ENCODE results near the gene LARGE1.

LARGE1 gene

DNA sequence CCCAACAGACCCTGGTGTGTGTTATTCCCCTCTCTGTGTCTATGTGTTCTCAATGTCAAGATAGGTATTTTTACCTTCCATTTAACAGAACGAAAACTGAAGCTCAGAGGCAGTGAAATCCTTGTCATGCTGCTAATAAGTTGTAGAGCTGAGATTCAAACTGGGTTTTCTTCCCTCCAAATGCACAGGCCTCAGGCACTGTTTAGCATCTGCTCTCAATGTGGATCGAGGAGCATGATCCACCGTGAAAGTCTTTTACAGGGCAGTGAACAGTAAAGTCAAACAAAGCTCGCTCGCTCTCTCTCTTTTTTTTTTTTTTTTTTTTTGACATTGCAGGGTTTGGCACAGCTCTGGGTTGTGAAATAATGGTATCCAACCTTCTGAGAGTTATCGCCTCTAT lies 461.1 kb downstream of the LARGE1 start:
- Histone ChIP-seq H3K27me3 (no peaks in the 10 kb centered on the region), H3K9me3 (no peaks in the 10 kb centered on the region; the same call in 1 of the 2 replicates), H3K4me1 (no peaks in the 10 kb centered on the region), H3K36me3 (no peaks in the 10 kb centered on the region), H3K4me3 (ENCODE audit: low read depth, low read length) (no peak overlapping the region)
- no peak for DNase-seq
- TF ChIP-seq, protein P1, sequence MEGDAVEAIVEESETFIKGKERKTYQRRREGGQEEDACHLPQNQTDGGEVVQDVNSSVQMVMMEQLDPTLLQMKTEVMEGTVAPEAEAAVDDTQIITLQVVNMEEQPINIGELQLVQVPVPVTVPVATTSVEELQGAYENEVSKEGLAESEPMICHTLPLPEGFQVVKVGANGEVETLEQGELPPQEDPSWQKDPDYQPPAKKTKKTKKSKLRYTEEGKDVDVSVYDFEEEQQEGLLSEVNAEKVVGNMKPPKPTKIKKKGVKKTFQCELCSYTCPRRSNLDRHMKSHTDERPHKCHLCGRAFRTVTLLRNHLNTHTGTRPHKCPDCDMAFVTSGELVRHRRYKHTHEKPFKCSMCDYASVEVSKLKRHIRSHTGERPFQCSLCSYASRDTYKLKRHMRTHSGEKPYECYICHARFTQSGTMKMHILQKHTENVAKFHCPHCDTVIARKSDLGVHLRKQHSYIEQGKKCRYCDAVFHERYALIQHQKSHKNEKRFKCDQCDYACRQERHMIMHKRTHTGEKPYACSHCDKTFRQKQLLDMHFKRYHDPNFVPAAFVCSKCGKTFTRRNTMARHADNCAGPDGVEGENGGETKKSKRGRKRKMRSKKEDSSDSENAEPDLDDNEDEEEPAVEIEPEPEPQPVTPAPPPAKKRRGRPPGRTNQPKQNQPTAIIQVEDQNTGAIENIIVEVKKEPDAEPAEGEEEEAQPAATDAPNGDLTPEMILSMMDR (IDR thresholded peaks at IDR 0.05; ENCODE audit: low read depth, low read length), result no peak

DNA sequence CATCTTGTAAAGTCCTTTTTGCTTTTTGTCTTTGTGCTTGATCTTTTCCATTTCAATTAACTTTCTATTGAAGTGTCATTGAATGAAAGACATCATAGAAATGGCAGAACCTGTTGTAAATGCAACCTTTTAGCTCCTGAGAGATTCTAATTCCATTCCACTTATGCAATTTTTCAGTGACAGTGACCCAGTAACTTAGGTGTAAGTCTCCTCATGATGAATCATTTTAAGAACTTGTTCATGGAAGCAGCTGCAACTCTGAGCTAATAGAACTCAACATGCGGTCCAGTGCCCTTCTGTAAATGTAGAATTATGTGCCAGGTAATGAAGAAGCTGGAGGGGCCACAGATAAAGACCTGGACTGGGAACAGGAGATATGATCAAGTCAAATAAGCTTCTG lies 463.8 kb downstream of the LARGE1 start:
- Histone ChIP-seq H3K4me3 (ENCODE audit: low read depth, low read length) (no peak overlapping the region), H3K36me3 (no peaks in the 10 kb centered on the region), H3K27me3 (no peaks in the 10 kb centered on the region), H3K9me3 (no peaks in the 10 kb centered on the region; the same call in 1 of the 2 replicates), H3K4me1 (no peaks in the 10 kb centered on the region)
- TF ChIP-seq, protein P1 (IDR thresholded peaks at IDR 0.05; ENCODE audit: low read depth, low read length), result no peak
- DNase-seq, result no peak

DNA sequence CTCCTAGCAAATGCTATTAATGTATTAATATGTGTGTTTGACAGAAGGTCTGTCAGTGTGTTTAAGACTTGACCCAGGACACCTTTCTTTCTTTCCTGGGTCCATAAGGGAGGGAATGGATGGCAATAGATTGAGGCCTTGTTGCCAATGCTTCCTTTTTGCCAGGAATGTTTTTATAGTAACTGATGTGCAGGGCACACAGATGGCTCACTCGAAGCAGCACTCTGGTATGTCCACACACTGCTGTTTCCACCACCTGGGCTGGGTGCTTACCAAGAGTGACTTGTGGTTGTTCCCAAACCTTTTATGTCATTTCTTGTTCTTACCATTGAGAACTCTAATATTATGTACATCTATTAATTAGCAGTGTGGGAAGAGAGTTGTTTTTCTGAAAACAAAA lies 465.2 kb downstream of the LARGE1 start:
- Histone ChIP-seq H3K4me1 (no peaks in the 10 kb centered on the region), H3K9me3 (no peaks in the 10 kb centered on the region; the same call in none of the 2 replicates), H3K4me3 (ENCODE audit: low read depth, low read length) (no peak overlapping the region), H3K27me3 (no peaks in the 10 kb centered on the region), H3K36me3 (no peaks in the 10 kb centered on the region)
- TF ChIP-seq, protein P1 (IDR thresholded peaks at IDR 0.05; ENCODE audit: low read depth, low read length), result no peak
- no peak for DNase-seq

DNA sequence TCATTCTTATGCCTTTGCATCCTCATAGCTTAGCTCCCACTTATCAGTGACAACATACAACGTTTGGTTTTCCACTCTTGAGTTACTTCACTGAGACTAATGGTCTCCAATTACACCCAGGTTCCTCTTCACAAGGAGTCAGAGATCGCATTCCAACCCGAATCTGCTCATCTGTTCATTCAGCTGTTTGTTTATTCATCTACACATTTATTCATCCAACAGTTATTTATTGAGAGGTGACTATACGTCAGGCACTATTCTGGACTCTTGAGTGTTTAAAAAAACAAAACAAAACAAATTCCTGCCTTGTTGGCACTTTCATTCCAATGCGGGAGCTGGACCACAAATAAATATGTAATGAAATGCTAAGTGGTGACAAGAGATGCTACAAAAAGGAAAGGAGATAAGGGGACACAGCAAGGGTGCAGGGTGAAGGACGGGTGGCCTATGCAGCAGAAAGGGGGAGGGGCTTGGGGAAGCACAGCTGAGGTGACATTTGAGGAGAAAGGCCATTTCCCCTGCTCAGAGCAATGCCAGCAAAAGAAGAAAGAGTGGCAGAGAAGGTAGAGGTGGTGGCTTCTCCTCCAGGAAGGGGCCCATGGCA lies 468.3 kb downstream of the LARGE1 start:
- Histone ChIP-seq H3K4me1 (no peaks in the 10 kb centered on the region), H3K9me3 (no peaks in the 10 kb centered on the region; the same call in 1 of the 2 replicates), H3K27me3 (no peaks in the 10 kb centered on the region), H3K36me3 (no peaks in the 10 kb centered on the region), H3K4me3 (ENCODE audit: low read depth, low read length) (no peak overlapping the region)
- no peak for DNase-seq
- TF ChIP-seq, protein P1 (IDR thresholded peaks at IDR 0.05; ENCODE audit: low read depth, low read length), result no peak

DNA sequence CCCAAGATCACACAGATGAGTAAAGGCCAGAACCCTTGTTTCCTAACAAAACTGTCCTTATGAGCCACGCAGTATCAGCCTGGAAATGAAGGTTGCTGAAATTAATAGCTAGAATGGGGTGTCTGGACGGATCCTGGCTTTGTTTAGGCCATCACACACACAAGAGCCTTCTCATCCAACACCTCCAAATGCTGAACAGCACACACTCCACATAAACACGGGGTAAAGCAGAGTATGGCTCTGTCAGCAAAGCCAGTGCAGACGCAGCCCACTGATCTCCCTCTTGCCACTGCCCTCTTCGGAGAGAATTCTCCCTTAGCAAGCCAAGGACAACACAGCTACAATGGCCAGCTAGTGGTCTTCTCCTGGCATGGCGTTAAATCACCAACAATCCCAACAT lies 469.5 kb downstream of the LARGE1 start:
- no peak overlapping the region for H3K4me3 ChIP-seq (ENCODE audit: low read depth, low read length)
- no peaks in the 10 kb centered on the region; the same call in 1 of the 2 replicates for H3K9me3 ChIP-seq
- H3K36me3 ChIP-seq, result no peaks in the 10 kb centered on the region
- TF ChIP-seq, protein P1 (IDR thresholded peaks at IDR 0.05; ENCODE audit: low read depth, low read length), result no peak
- H3K27me3 ChIP-seq, result no peaks in the 10 kb centered on the region
- no peak for DNase-seq
- no peaks in the 10 kb centered on the region for H3K4me1 ChIP-seq

DNA sequence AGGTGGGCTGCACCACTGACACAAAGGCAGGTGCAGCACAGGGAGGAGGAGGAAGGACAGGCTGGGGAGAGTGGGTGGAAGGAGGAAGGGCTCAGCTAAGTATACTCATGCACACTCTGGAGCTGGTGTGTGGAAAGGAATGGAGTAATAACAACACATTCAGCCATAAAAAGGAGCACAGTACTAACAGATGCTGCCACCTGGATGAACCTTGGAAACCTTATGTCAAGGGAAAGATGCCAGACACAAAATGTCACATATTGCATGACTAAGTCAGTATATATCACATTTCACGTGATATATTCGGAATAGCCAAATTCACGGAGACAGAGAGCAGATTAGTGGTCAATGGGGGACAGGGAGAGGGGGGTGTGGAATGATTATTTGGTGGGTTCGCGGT lies 472.5 kb downstream of the LARGE1 start:
- Histone ChIP-seq H3K36me3 (no peaks in the 10 kb centered on the region), H3K4me1 (no peaks in the 10 kb centered on the region), H3K9me3 (no peaks in the 10 kb centered on the region; the same call in 1 of the 2 replicates), H3K4me3 (ENCODE audit: low read depth, low read length) (no peak overlapping the region), H3K27me3 (no peaks in the 10 kb centered on the region)
- TF ChIP-seq, protein P1 (IDR thresholded peaks at IDR 0.05; ENCODE audit: low read depth, low read length), result no peak
- no peak for DNase-seq

Data from BE2C (cell line).